Stomach (tissue), 4 donors: ENCODE data around the gene AQP2.

Experiments
- EP300 ChIP-seq: sonication (generic); formaldehyde crosslinking; IDR thresholded peaks from one replicate; pipeline ENCODE4 v1.6.1; 2017; ENCODE audit warnings: antibody characterized with exemption
- POLR2A ChIP-seq, 4 donors: fragments of 450-650 bp; IDR thresholded peaks; one replicate each; pipeline ENCODE4 v1.6.1; 2016; ENCODE audit warnings: antibody characterized with exemption in 4 of 4, control low read depth in 2 of 4, mild to moderate bottlenecking in 1 of 4, moderate library complexity in 1 of 4
- POLR2AphosphoS5 ChIP-seq, 3 donors: sonication (generic); formaldehyde crosslinking; IDR thresholded peaks; one replicate each; pipeline ENCODE4 v1.6.1; 2016; ENCODE audit warnings: antibody characterized with exemption in 3 of 3

GRCh38 chr12:49941556-49942511, 8.7 kb upstream of the AQP2 start:
- no peak for TF ChIP-seq EP300
- no peak for TF ChIP-seq POLR2A (IDR thresholded peaks at IDR 0.05)
- no peak for TF ChIP-seq POLR2AphosphoS5 (IDR thresholded peaks at IDR 0.05)
